ENCODE data around the gene PTOV1.

PTOV1 gene

GRCh38 chr19:49888510-49888824 is 37.5 kb downstream of the PTOV1 start:
- DNase-seq (ENCODE audit: low read depth in 2 of 2), result no peak

- DNase-seq (ENCODE audit: low read depth in 2 of 2), result no peak
Observed at GRCh38 chr19:49889038-49889686, 38.2 kb downstream of the PTOV1 start.

- DNase-seq (ENCODE audit: low read depth in 2 of 2), result peak; percentile 43 to 65
Observed at GRCh38 chr19:49889687-49890348, 38.9 kb downstream of the PTOV1 start.

- peak in 1 of 2 experiments; percentile 55 for DNase-seq (ENCODE audit: low read depth in 2 of 2)
Observed at GRCh38 chr19:49890349-49891311, 39.7 kb downstream of the PTOV1 start.

- no peak for DNase-seq (ENCODE audit: low read depth in 2 of 2)
Observed at GRCh38 chr19:49891393-49891792, 40.4 kb downstream of the PTOV1 start.

- DNase-seq (ENCODE audit: low read depth in 2 of 2), result no peak
Observed at GRCh38 chr19:49892716-49893115, 41.8 kb downstream of the PTOV1 start.

GRCh38 chr19:49894011-49894664 is 43.2 kb downstream of the PTOV1 start:
- DNase-seq (ENCODE audit: low read depth in 2 of 2), result no peak

GRCh38 chr19:49894879-49895565 is 44.1 kb downstream of the PTOV1 start:
- peak in 1 of 2 experiments; percentile 32 for DNase-seq (ENCODE audit: low read depth in 2 of 2)

- DNase-seq (ENCODE audit: low read depth in 2 of 2), result no peak
Observed at GRCh38 chr19:49895566-49896297, 44.8 kb downstream of the PTOV1 start.

- peak in 1 of 2 experiments; percentile 58 for DNase-seq (ENCODE audit: low read depth in 2 of 2)
Observed at GRCh38 chr19:49896863-49897621, 46.1 kb downstream of the PTOV1 start, which contains the start of gene IL4I1. Gene IL4I1 (minus strand): TSS chr19:49896887. CDS start chr19:49896160, 727 bp downstream.

- DNase-seq (ENCODE audit: low read depth in 2 of 2), result no peak
Observed at GRCh38 chr19:49904136-49904535, 53.2 kb downstream of the PTOV1 start.

- no peak for DNase-seq (ENCODE audit: low read depth in 2 of 2)
Observed at GRCh38 chr19:49906879-49907564, 56.1 kb downstream of the PTOV1 start.

GRCh38 chr19:49907745-49908446 is 56.9 kb downstream of the PTOV1 start:
- DNase-seq (ENCODE audit: low read depth in 2 of 2), result no peak

- no peak for DNase-seq (ENCODE audit: low read depth in 2 of 2)
Observed at GRCh38 chr19:49908480-49909420, 57.8 kb downstream of the PTOV1 start.

- no peak for DNase-seq (ENCODE audit: low read depth in 2 of 2)
Observed at GRCh38 chr19:49910179-49910578, 59.2 kb downstream of the PTOV1 start.
